ENCODE results near the gene DLGAP5.

DNA sequence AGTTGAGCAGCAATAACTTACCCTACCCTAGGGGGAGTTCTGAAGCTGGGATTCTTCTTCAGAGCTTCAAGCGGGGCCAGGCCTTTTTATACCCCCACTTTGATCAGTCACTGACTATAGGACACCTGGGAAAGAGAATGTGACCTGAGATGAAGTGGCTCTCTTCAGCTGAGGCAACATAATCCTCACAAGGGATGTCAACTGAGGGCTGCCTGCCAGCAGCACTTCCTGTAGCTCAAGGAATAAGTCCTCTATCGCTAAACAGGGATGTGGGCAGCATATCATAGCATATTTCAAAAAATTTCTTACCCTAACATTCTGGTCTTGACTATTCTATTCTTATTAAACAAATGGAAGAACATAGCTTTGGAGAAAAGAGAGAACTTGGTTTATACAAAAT, 45.0 kb downstream of the DLGAP5 start:
- TF ChIP-seq CTCF (IDR thresholded peaks at IDR 0.05; ENCODE audit: low read depth, low read length, poor library complexity, severe bottlenecking), result no peak
- no peak for TF ChIP-seq EZH2phosphoT487 (IDR thresholded peaks at IDR 0.05; ENCODE audit: borderline replicate concordance, low read length)
